NCI-H2196 treated with DMSO at 0.1 percent for 48 hours (cell line): ENCODE data around the gene SLC22A23.

Experiments
- DNase-seq: peaks from one replicate; lab custom pipeline; 2025; ENCODE audit not compliant: unreplicated experiment; lab: John Stamatoyannopoulos, UW

SLC22A23 gene

GRCh38 chr6:3422435-3423070 is 34.3 kb downstream of the SLC22A23 start:
- no peak for DNase-seq

- DNase-seq: no peak
Observed at GRCh38 chr6:3421791-3422434, 34.9 kb downstream of the SLC22A23 start.

GRCh38 chr6:3421143-3421542 is 35.7 kb downstream of the SLC22A23 start:
- no peak for DNase-seq

- no peak for DNase-seq
Observed at GRCh38 chr6:3419624-3420272, 37.1 kb downstream of the SLC22A23 start.

- no peak for DNase-seq
Observed at GRCh38 chr6:3418496-3419060, 38.3 kb downstream of the SLC22A23 start.

GRCh38 chr6:3417473-3417872 is 39.4 kb downstream of the SLC22A23 start:
- DNase-seq: no peak

- DNase-seq: no peak
Observed at GRCh38 chr6:3415490-3415889, 41.4 kb downstream of the SLC22A23 start.

GRCh38 chr6:3415082-3415453 is 41.8 kb downstream of the SLC22A23 start:
- DNase-seq: no peak

- DNase-seq: no peak
Observed at GRCh38 chr6:3414327-3415081, 42.3 kb downstream of the SLC22A23 start.

GRCh38 chr6:3413592-3413991 is 43.3 kb downstream of the SLC22A23 start:
- DNase-seq: no peak

- no peak for DNase-seq
Observed at GRCh38 chr6:3412779-3413500, 43.9 kb downstream of the SLC22A23 start.

- DNase-seq: no peak
Observed at GRCh38 chr6:3411967-3412778, 44.7 kb downstream of the SLC22A23 start.

- DNase-seq: no peak
Observed at GRCh38 chr6:3410385-3411360, 46.2 kb downstream of the SLC22A23 start.

- DNase-seq: no peak
Observed at GRCh38 chr6:3409699-3410384, 47.0 kb downstream of the SLC22A23 start.

- no peak for DNase-seq
Observed at GRCh38 chr6:3408665-3409064, 48.2 kb downstream of the SLC22A23 start.

- DNase-seq: no peak
Observed at GRCh38 chr6:3407840-3408239, 49.0 kb downstream of the SLC22A23 start.

- no peak for DNase-seq
Observed at GRCh38 chr6:3406891-3407809, 49.7 kb downstream of the SLC22A23 start.
